NCI-H460 (cell line): ENCODE results near the gene WDR88. TPM values are rescaled to one million over a fixed set of nuclear protein-coding genes. Genes with fewer than 3 reads are reported as not detected.

Experiments
- DNase-seq: peaks from one replicate; pipeline ENCODE4 v3.0.0-alpha.2; 2016; ENCODE audit warnings: low read depth; ENCODE audit errors: extremely low read depth
- polyA plus RNA-seq: library from polyadenylated mRNA; depleted of rRNA; stranded (reverse); fragments of >200 nt; gene quantifications from 2 replicates; pipeline ENCODE4 v1.2.3, GENCODE V29; 2014; cell fraction: nucleus; rRNA removed
- total RNA-seq: library from RNA; depleted of rRNA; stranded (reverse); fragments of >200 nt; shearing (Covaris generic); gene quantifications from 2 replicates; pipeline ENCODE4 v1.2.3, GENCODE V29; 2014; rRNA removed

WDR88 gene
- 0.20 TPM in 1 of 2 replicates, not detected in the other for total RNA-seq
- not detected in 2 replicates for polyA plus RNA-seq

- DNase-seq, result no peak
These were observed at the start of gene WDR88 for GRCh38 chr19:33132021-33132420. TSS of gene WDR88 (plus strand) at chr19:33132114. CDS start at chr19:33132170, 56 bp downstream.

GRCh38 chr19:33085570-33086128 is 46.3 kb upstream of the WDR88 start:
- no peak for DNase-seq

- DNase-seq, result no peak
These were observed 45.0 kb upstream of the WDR88 start for GRCh38 chr19:33086955-33087354.

- DNase-seq, result no peak
These were observed 42.9 kb upstream of the WDR88 start for GRCh38 chr19:33089010-33089409.

- no peak for DNase-seq
These were observed 41.7 kb upstream of the WDR88 start for GRCh38 chr19:33090179-33090578.

GRCh38 chr19:33093420-33094210 is 38.3 kb upstream of the WDR88 start:
- DNase-seq, result no peak

GRCh38 chr19:33094436-33095067 is 37.4 kb upstream of the WDR88 start:
- DNase-seq, result no peak

GRCh38 chr19:33096005-33096404 is 35.9 kb upstream of the WDR88 start:
- no peak for DNase-seq

GRCh38 chr19:33098055-33098534 is 33.8 kb upstream of the WDR88 start:
- no peak for DNase-seq

- DNase-seq, result no peak
These were observed 30.8 kb upstream of the WDR88 start for GRCh38 chr19:33100894-33101644.

- DNase-seq, result no peak
These were observed 29.0 kb upstream of the WDR88 start for GRCh38 chr19:33102893-33103292.

GRCh38 chr19:33108161-33108560 is 23.8 kb upstream of the WDR88 start:
- no peak for DNase-seq

- DNase-seq, result no peak
These were observed 21.6 kb upstream of the WDR88 start for GRCh38 chr19:33110137-33110910.

GRCh38 chr19:33111587-33111986 is 20.3 kb upstream of the WDR88 start:
- DNase-seq, result no peak

- no peak for DNase-seq
These were observed 17.6 kb upstream of the WDR88 start for GRCh38 chr19:33114312-33114711.

GRCh38 chr19:33117501-33117900 is 14.4 kb upstream of the WDR88 start:
- DNase-seq, result no peak

- DNase-seq, result no peak
These were observed 13.3 kb upstream of the WDR88 start for GRCh38 chr19:33118643-33119042.

GRCh38 chr19:33124207-33125098 is 7.5 kb upstream of the WDR88 start:
- no peak for DNase-seq

GRCh38 chr19:33125929-33126388 is 6.0 kb upstream of the WDR88 start:
- peak; percentile 41 for DNase-seq
